GM23338 (cell line): ENCODE results near the gene SNAP47.

Experiments
- CREB1 ChIP-seq: fragments of 250-450 bp; sonication (Bioruptor Pico); IDR thresholded peaks from 2 replicates; pipeline ENCODE4 v1.5.0; 2020; ENCODE audit warnings: low read depth, mild to moderate bottlenecking, moderate library complexity
- ETS1 ChIP-seq: IDR thresholded peaks from 2 replicates; pipeline ENCODE4 v1.6.1; 2016; ENCODE audit warnings: antibody characterized with exemption
- EZH2 ChIP-seq: fragments of 200-600 bp; sonication (generic); IDR thresholded peaks from one replicate; pipeline ENCODE4 v1.8.0; 2017; ENCODE audit warnings: antibody characterized with exemption, mild to moderate bottlenecking, low read depth; ENCODE audit not compliant: unreplicated experiment
- EZH2phosphoT487 ChIP-seq: fragments of 200-600 bp; sonication (generic); IDR thresholded peaks from one replicate; pipeline ENCODE4 v1.8.1; 2018; ENCODE audit warnings: antibody characterized with exemption; ENCODE audit not compliant: unreplicated experiment
- JUNB ChIP-seq: IDR thresholded peaks from one replicate; pipeline ENCODE4 v1.6.1; 2016; ENCODE audit warnings: antibody characterized with exemption; ENCODE audit not compliant: unreplicated experiment
- NANOG ChIP-seq: IDR thresholded peaks from 2 replicates; pipeline ENCODE4 v1.6.1; 2016; ENCODE audit warnings: antibody characterized with exemption, borderline replicate concordance
- POLR2AphosphoS5 ChIP-seq: IDR thresholded peaks from 2 replicates; pipeline ENCODE4 v1.6.1; 2016; ENCODE audit warnings: antibody characterized with exemption, low read depth
- STAT1 ChIP-seq: IDR thresholded peaks from one replicate; pipeline ENCODE4 v1.6.1; 2016; ENCODE audit warnings: antibody characterized with exemption; ENCODE audit not compliant: unreplicated experiment
- ZNF114 ChIP-seq: fragments of 250-450 bp; sonication (Bioruptor Pico); IDR thresholded peaks from 2 replicates; pipeline ENCODE4 v1.5.0; 2020; ENCODE audit warnings: mild to moderate bottlenecking, moderate library complexity
- ZNF331 ChIP-seq: fragments of 250-450 bp; sonication (Bioruptor Pico); IDR thresholded peaks from 2 replicates; pipeline ENCODE4 v1.5.0; 2020; ENCODE audit warnings: low read depth, mild to moderate bottlenecking, moderate library complexity
- TF ChIP-seq, protein P1 (sequence below), 2 experiments: fragments of 200-600 bp in 1 of 2; sonication (generic) in 1 of 2; conservative IDR thresholded peaks; 2 replicates each; pipeline versions ENCODE4 v1.5.1 to v1.6.1; 2016 to 2017; ENCODE audit warnings: antibody characterized with exemption in 2 of 2, low read depth in 2 of 2, mild to moderate bottlenecking in 2 of 2, moderate library complexity in 1 of 2
- TF ChIP-seq, protein P2 (sequence below): IDR thresholded peaks from one replicate; pipeline ENCODE4 v1.6.1; 2018; ENCODE audit warnings: antibody characterized with exemption; ENCODE audit not compliant: unreplicated experiment

- TF ChIP-seq, protein P1, sequence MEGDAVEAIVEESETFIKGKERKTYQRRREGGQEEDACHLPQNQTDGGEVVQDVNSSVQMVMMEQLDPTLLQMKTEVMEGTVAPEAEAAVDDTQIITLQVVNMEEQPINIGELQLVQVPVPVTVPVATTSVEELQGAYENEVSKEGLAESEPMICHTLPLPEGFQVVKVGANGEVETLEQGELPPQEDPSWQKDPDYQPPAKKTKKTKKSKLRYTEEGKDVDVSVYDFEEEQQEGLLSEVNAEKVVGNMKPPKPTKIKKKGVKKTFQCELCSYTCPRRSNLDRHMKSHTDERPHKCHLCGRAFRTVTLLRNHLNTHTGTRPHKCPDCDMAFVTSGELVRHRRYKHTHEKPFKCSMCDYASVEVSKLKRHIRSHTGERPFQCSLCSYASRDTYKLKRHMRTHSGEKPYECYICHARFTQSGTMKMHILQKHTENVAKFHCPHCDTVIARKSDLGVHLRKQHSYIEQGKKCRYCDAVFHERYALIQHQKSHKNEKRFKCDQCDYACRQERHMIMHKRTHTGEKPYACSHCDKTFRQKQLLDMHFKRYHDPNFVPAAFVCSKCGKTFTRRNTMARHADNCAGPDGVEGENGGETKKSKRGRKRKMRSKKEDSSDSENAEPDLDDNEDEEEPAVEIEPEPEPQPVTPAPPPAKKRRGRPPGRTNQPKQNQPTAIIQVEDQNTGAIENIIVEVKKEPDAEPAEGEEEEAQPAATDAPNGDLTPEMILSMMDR (conservative IDR thresholded peaks at IDR 0.05; ENCODE audit: low read depth in 2 of 2) = no peak
- TF ChIP-seq EZH2phosphoT487 = no peak
- no peak for TF ChIP-seq POLR2AphosphoS5
- TF ChIP-seq EZH2 = no peak
- TF ChIP-seq, protein P2, sequence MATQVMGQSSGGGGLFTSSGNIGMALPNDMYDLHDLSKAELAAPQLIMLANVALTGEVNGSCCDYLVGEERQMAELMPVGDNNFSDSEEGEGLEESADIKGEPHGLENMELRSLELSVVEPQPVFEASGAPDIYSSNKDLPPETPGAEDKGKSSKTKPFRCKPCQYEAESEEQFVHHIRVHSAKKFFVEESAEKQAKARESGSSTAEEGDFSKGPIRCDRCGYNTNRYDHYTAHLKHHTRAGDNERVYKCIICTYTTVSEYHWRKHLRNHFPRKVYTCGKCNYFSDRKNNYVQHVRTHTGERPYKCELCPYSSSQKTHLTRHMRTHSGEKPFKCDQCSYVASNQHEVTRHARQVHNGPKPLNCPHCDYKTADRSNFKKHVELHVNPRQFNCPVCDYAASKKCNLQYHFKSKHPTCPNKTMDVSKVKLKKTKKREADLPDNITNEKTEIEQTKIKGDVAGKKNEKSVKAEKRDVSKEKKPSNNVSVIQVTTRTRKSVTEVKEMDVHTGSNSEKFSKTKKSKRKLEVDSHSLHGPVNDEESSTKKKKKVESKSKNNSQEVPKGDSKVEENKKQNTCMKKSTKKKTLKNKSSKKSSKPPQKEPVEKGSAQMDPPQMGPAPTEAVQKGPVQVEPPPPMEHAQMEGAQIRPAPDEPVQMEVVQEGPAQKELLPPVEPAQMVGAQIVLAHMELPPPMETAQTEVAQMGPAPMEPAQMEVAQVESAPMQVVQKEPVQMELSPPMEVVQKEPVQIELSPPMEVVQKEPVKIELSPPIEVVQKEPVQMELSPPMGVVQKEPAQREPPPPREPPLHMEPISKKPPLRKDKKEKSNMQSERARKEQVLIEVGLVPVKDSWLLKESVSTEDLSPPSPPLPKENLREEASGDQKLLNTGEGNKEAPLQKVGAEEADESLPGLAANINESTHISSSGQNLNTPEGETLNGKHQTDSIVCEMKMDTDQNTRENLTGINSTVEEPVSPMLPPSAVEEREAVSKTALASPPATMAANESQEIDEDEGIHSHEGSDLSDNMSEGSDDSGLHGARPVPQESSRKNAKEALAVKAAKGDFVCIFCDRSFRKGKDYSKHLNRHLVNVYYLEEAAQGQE = no peak
- no peak for TF ChIP-seq CREB1 (CRISPR knock-in tag)
- TF ChIP-seq NANOG = no peak
- TF ChIP-seq ZNF114 (CRISPR knock-in tag) = no peak
- TF ChIP-seq ETS1 = no peak
- no peak for TF ChIP-seq JUNB
- no peak for TF ChIP-seq STAT1
- no peak for TF ChIP-seq ZNF331 (CRISPR knock-in tag)
Measured at GRCh38 chr1:227739636-227740035, 4.4 kb downstream of the SNAP47 start.
